ENCODE results near the gene TAF5L. TPM values are rescaled to one million over a fixed set of nuclear protein-coding genes. Genes with fewer than 3 reads are reported as not detected.
A peak's percentile ranks its signal among the peaks of the same experiment; 100 is the strongest.

The TAF5L gene
- 10 to 100 TPM; 15.1 to 21.3 (median 18.9) TPM for polyA plus RNA-seq (ENCODE audit: insufficient read length in 4 of 4)

DNA sequence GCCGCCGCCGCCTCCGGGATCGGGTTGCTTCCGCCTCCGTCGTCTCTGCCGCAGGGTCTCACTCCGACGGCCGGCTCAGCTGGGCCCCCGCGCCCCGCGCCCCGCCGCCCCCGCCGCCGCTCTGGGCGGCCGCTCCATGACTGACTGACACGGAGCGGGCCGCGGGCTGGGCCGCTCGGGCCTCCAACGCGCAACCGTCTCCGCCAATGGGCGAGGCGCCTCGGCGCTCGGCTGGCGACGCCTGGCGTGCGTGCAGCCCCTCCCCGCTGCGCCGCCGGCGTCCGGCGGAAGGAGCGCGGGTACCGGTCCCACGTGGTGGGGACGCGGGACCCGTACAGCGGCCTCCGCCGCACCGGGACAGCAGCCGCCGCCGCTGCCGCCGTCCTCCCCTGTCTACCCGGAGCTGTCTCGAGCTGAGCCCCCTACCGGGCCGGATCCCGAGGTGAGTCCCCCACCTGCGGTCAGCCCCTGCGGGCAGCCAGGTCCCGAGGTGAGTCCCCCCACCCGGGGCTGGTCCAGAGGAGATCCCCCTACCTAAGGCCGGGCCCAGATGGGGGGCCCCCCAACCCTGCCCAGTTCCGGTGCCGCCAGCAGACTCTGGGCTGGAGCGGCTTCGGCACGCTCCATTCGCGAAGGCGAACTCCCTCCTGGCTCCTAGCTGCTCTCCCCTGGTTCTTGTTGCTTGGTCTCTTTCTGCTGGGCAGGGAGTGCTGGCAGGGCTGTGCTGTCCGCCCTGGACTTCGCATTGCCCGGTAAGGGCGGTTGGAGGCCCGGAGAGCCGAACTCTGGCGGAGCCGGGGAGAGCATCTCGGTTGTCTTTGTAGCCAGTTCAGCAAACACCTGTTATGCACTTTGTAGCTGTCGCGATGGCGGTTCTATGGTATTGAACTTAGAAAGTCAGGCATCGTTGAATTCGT is at the start of gene TAF5L, which contains the start of gene URB2:
TAF5L (minus strand) TSS at position 208 of the 917 bp plus-strand sequence. CDS start 11,640 bp downstream, outside the sequence.
URB2 (plus strand) TSS at position 333 of the 917 bp plus-strand sequence. CDS start 1,387 bp downstream, outside the sequence.
- peak; percentile 73 to 85 (median 77) for DNase-seq (ENCODE audit: low read depth in 4 of 4, low spot score in 3 of 4)

DNA sequence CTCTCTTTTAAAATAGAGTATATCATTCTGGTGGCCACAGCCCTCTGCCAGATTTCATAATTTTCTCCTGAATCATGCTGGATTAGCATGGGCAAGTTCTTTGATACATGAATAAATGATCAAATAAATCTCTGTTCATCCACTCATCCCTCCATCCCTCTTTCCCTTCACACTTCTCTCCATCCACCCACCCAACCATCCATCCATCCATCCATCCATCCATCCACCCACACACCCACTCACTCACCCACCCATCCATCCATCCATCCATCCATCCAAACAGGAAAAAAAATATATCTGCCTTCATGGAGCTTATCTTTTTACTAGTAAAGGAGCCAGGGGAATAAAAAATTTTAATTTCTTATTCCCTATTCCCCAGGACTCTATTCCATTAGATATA is 49.5 kb upstream of the TAF5L start:
- no peak for DNase-seq (ENCODE audit: low read depth in 4 of 4, low spot score in 3 of 4)

GRCh38 chr1:229674042-229674441 is 48.1 kb upstream of the TAF5L start:
- DNase-seq (ENCODE audit: low read depth in 4 of 4, low spot score in 3 of 4): no peak

DNA sequence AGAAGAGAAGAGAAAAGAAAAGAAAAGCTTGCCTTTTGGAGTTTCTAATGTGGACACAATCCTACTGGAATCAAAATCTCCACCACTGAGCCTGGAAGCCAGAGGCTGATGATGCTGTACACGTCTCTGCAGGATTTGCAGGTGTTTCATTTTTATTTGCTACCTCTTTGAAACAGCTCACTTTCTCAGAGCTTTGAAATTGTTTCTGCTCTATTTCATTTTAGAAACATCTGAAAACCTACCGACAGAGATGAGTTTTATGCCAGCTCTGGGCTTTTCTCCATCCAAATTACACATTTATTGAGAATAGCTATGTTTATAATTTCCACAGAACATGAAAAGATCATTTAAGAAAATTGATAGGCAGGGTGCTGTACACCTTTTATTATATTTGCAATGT is 46.3 kb upstream of the TAF5L start:
- DNase-seq (ENCODE audit: low read depth in 4 of 4, low spot score in 3 of 4): no peak

GRCh38 chr1:229671310-229671709 is 45.4 kb upstream of the TAF5L start:
- DNase-seq (ENCODE audit: low read depth in 4 of 4, low spot score in 3 of 4): no peak

- no peak for DNase-seq (ENCODE audit: low read depth in 4 of 4, low spot score in 3 of 4)
Observed at GRCh38 chr1:229669333-229669732, 43.4 kb upstream of the TAF5L start.

- DNase-seq (ENCODE audit: low read depth in 4 of 4, low spot score in 3 of 4): no peak
Observed at GRCh38 chr1:229666585-229666984, 40.7 kb upstream of the TAF5L start.

DNA sequence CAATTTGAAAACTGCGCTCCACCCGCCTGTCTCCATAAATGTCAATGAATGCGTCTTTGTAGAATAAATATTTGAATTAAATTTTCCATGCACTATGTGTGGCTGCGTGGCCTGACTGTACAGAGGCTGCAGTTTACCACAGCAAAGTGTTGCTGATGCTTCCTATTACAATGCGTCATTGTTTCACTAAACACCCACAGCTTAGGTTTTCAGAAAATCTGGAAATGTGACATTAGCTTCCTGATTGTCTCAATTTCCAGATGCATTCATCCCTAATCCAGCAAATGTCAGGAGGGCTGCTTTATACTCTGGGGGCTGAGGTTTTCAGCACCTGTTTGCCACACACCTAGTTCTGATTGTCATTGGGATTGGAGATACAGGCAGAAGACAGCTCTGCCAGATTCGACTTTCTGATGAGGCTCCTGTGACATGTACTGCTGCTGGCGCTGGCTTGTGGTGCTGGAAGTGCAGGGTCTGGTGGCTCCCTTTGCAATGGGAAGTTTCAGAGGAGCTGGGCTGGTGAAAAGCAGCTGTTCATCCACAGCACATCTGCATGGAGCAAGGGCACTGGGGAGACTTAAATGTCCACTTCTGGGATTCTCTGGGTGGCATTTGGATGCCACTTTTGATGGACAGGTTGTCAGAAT is 40.1 kb upstream of the TAF5L start:
- DNase-seq (ENCODE audit: low read depth in 4 of 4, low spot score in 3 of 4): no peak

DNA sequence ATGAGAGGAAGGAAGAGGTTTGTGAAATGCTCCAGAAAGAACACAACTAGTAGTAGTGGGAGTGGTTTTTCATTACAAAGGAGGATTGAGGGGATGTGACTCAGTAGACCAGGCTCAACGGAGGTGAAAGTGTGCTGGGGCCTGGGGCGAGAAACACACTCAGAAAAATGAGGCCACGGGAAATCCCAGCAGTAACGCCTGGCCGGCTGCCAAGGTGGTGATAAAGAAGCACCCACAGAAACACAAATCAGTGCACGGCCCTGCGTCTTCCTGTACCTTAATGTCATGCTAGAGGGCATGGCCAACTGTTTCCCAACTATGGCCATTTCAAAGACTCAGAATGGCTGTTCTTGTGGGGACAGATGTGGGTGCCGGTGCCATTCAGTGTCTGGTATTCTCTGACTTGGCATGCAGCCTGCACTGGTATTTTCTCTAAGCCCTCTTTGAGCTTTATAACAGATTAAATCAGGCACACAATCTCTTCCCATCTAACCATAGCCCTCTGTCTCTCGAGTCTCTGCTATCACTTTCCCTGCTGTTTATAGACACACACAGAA is 38.3 kb upstream of the TAF5L start:
- DNase-seq (ENCODE audit: low read depth in 4 of 4, low spot score in 3 of 4): no peak

DNA sequence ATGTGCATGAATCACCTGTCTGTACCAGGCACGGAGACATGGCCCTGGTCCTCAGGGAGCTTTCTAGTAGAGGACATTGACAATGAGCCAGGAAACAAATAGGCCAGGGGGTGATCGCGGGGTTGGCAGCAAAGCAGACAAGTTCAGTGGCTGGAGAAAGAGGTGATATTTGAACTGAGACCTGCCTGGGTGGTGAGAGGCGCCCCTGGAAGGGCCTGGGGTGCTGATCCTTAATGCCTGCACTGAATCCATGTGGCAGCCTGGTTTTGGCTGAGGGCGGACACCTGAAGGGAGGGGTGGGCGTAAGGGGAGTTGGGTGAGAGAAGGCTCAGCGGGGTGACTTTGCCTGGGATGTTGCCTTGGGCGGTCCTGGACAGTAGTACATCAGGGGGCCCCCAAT is 36.0 kb upstream of the TAF5L start:
- DNase-seq (ENCODE audit: low read depth in 4 of 4, low spot score in 3 of 4): no peak

DNA sequence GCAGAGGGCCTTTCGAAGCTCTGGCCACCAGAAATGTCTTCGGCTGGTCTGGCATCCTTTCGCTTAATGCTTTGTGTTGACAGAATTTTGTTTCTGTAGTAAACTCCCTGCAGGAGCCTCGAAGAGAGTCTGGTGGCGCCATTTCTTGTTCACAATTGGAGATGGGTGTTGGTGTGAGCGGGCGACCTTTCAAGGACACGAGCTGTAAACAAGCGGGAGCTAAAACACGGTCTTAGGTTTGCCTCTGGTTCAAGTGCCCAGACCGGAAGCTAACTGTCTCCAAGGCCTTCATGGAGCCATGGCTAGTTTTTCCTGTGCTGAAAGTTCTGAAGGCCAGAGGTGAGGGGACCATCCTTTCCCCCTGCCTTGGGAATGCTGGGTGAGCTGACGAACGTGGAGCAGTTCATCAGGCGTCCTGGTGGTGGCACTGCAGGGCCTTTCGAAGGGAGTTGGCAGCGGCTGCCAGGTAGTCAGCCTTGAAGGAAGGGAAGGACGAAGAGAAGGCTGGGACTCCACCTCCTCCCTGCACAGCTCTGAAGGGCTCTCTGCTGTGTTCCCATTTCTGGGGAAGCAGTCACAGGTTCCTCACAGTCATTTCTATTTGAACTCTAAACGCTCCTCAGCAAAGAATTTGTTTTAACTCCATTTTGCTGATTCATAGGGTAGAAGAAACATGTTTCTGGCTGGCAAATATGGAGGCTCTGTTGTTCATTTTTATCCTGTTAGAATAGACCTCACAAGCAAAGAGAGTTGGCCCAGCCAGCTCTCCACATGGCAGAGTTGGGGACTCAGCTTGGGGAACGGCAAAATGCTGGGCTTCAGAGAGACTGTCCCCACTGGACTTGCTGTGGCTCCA is 35.3 kb upstream of the TAF5L start:
- peak; percentile 29 to 54 (median 40) for DNase-seq (ENCODE audit: low read depth in 4 of 4, low spot score in 3 of 4)

GRCh38 chr1:229657993-229658755 is 32.3 kb upstream of the TAF5L start:
- DNase-seq (ENCODE audit: low read depth in 4 of 4, low spot score in 3 of 4): no peak

- no peak for DNase-seq (ENCODE audit: low read depth in 4 of 4, low spot score in 3 of 4)
Observed at GRCh38 chr1:229655781-229656180, 29.9 kb upstream of the TAF5L start.

GRCh38 chr1:229653420-229653819 is 27.5 kb upstream of the TAF5L start:
- no peak for DNase-seq (ENCODE audit: low read depth in 4 of 4, low spot score in 3 of 4)

DNA sequence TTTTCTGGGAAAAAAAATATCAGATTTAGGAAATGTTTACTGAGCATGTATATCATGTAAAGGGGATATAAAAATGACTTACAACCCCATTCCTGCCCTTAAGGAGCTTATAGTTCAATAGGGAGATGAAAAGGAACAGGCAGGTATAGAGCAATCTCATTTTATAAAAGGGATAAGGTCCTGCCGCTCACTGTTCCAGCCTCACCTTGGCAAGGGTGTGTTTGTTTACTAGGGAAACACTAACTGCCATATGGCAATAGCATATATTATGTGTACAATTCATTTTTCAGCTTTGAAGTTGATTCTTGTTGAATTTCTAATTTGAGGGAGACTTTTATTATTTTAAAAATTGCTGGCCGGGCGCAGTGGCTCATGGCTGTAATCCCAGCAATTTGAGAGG is 25.6 kb upstream of the TAF5L start:
- DNase-seq (ENCODE audit: low read depth in 4 of 4, low spot score in 3 of 4): no peak

- no peak for DNase-seq (ENCODE audit: low read depth in 4 of 4, low spot score in 3 of 4)
Observed at GRCh38 chr1:229650045-229650444, 24.1 kb upstream of the TAF5L start.

- DNase-seq (ENCODE audit: low read depth in 4 of 4, low spot score in 3 of 4): no peak
Observed at GRCh38 chr1:229648406-229648805, 22.5 kb upstream of the TAF5L start.

- no peak for DNase-seq (ENCODE audit: low read depth in 4 of 4, low spot score in 3 of 4)
Observed at GRCh38 chr1:229645324-229645993, 19.5 kb upstream of the TAF5L start.
